ENCODE data around the gene TUB.

- TF ChIP-seq CTCF (conservative IDR thresholded peaks at IDR 0.05) (no peak), EZH2 (IDR thresholded peaks at IDR 0.05; ENCODE audit: low read depth) (no peak)
Measured at GRCh38 chr11:8055836-8056526, 25.0 kb upstream of the TUB start.
